ENCODE measurements around the gene GRIFIN. TPM values are rescaled to one million over a fixed set of nuclear protein-coding genes. Genes with fewer than 3 reads are reported as not detected.

Gene GRIFIN
- total RNA-seq, 1 donor from 2014 or later: not detected

DNA sequence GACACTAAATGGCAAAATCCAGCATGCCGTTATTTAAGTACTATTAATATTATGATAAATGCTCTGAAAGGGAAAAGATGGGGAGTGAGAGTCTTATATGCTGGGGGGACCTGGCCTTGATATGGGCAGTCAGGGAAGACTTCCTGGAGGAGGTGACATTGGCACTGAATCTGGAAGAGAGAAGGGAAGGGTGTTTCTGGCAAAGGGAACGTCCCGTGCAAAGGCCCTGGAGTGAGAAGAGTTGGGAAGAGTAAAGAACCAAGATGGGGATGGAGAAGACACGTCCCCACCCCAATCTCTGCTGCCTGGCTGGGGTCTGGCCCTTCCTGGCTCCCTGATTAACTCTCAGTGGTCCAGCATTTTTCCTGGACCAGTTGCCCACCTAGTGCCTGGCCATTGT lies 5.0 kb upstream of the GRIFIN start:
- Histone ChIP-seq H3K36me3 (ENCODE audit: control insufficient read depth, insufficient read depth, low read length) (no peaks in the 10 kb centered on the region), H3K4me3 (ENCODE audit: low read depth, low read length) (no peak overlapping the region), H3K27me3 (ENCODE audit: control insufficient read depth, insufficient read depth, low read length) (peaks cover 23% of the 10 kb centered on the region)
- TF ChIP-seq, protein P1, sequence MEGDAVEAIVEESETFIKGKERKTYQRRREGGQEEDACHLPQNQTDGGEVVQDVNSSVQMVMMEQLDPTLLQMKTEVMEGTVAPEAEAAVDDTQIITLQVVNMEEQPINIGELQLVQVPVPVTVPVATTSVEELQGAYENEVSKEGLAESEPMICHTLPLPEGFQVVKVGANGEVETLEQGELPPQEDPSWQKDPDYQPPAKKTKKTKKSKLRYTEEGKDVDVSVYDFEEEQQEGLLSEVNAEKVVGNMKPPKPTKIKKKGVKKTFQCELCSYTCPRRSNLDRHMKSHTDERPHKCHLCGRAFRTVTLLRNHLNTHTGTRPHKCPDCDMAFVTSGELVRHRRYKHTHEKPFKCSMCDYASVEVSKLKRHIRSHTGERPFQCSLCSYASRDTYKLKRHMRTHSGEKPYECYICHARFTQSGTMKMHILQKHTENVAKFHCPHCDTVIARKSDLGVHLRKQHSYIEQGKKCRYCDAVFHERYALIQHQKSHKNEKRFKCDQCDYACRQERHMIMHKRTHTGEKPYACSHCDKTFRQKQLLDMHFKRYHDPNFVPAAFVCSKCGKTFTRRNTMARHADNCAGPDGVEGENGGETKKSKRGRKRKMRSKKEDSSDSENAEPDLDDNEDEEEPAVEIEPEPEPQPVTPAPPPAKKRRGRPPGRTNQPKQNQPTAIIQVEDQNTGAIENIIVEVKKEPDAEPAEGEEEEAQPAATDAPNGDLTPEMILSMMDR (IDR thresholded peaks at IDR 0.05; ENCODE audit: insufficient read depth, low read length, poor library complexity, severe bottlenecking): no peak
- no peak for DNase-seq (ENCODE audit: low read depth)

GRCh38 chr7:2480070-2480408 lies 3.8 kb upstream of the GRIFIN start:
- no peak overlapping the region for H3K4me3 ChIP-seq (ENCODE audit: low read depth, low read length)
- H3K36me3 ChIP-seq (ENCODE audit: control insufficient read depth, insufficient read depth, low read length): no peaks in the 10 kb centered on the region
- peaks cover 23% of the 10 kb centered on the region for H3K27me3 ChIP-seq (ENCODE audit: control insufficient read depth, insufficient read depth, low read length)
- no peak for DNase-seq (ENCODE audit: low read depth)
- TF ChIP-seq, protein P1 (IDR thresholded peaks at IDR 0.05; ENCODE audit: insufficient read depth, low read length, poor library complexity, severe bottlenecking): no peak

GRCh38 chr7:2479276-2480069 lies 3.3 kb upstream of the GRIFIN start:
- Histone ChIP-seq H3K4me3 (ENCODE audit: low read depth, low read length) (no peak overlapping the region), H3K27me3 (ENCODE audit: control insufficient read depth, insufficient read depth, low read length) (peaks cover 23% of the 10 kb centered on the region), H3K36me3 (ENCODE audit: control insufficient read depth, insufficient read depth, low read length) (no peaks in the 10 kb centered on the region)
- TF ChIP-seq, protein P1 (IDR thresholded peaks at IDR 0.05; ENCODE audit: insufficient read depth, low read length, poor library complexity, severe bottlenecking): no peak
- DNase-seq (ENCODE audit: low read depth): no peak

- TF ChIP-seq, protein P1 (IDR thresholded peaks at IDR 0.05; ENCODE audit: insufficient read depth, low read length, poor library complexity, severe bottlenecking): no peak
- no peak overlapping the region for H3K4me3 ChIP-seq (ENCODE audit: low read depth, low read length)
- peaks cover 23% of the 10 kb centered on the region for H3K27me3 ChIP-seq (ENCODE audit: control insufficient read depth, insufficient read depth, low read length)
- H3K36me3 ChIP-seq (ENCODE audit: control insufficient read depth, insufficient read depth, low read length): no peaks in the 10 kb centered on the region
- no peak for DNase-seq (ENCODE audit: low read depth)
Observed at GRCh38 chr7:2478800-2479199, 2.6 kb upstream of the GRIFIN start.

GRCh38 chr7:2478399-2478785 lies 2.2 kb upstream of the GRIFIN start:
- no peaks in the 10 kb centered on the region for H3K36me3 ChIP-seq (ENCODE audit: control insufficient read depth, insufficient read depth, low read length)
- H3K4me3 ChIP-seq (ENCODE audit: low read depth, low read length): no peak overlapping the region
- DNase-seq (ENCODE audit: low read depth): no peak
- peaks cover 23% of the 10 kb centered on the region for H3K27me3 ChIP-seq (ENCODE audit: control insufficient read depth, insufficient read depth, low read length)
- TF ChIP-seq, protein P1 (IDR thresholded peaks at IDR 0.05; ENCODE audit: insufficient read depth, low read length, poor library complexity, severe bottlenecking): no peak
